ENCODE results near the gene PDPK1.

Gene PDPK1

DNA sequence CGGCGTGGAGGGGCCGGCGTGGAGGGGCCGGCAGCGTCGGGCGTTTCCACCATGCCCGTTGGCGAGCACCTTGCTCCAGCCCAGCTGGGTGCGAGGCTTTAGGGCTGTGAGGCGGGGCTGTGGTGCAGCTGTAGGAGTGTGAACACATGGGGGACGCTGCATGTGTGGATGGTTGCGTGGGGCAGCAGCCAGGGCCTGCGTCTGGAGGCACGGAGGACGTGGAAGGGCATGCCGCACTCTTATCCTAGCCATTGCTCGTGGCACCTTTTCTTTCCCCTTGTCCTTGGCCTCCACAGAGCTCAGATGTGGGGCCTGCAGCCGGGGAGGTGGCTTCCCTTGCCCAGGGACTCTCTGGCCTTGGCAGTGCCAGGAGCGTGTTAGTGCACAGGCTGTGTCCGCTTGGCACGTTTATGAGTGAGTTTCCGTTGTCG is 47.8 kb downstream of the PDPK1 start:
- H2AFZ ChIP-seq (ENCODE audit: low read depth, low read length): no peak overlapping the region
- no peaks in the 10 kb centered on the region for H3K27me3 ChIP-seq (ENCODE audit: low read depth, low read length)
- no peak for TF ChIP-seq CTCF (IDR thresholded peaks at IDR 0.05; ENCODE audit: low read depth, low read length)
- TF ChIP-seq EZH2phosphoT487 (IDR thresholded peaks at IDR 0.05; ENCODE audit: low read depth): no peak
- no peaks in the 10 kb centered on the region for H3K9me3 ChIP-seq (ENCODE audit: insufficient read depth, low read length)
- H3K9ac ChIP-seq (ENCODE audit: low read length): no peak overlapping the region
- peaks cover 6% of the 10 kb centered on the region; the same call in 1 of the 2 replicates for H3K4me1 ChIP-seq (ENCODE audit: low read length)
- H3K4me2 ChIP-seq (ENCODE audit: low read length): no peak overlapping the region
- H4K20me1 ChIP-seq (ENCODE audit: insufficient read depth, low read length): no peaks in the 10 kb centered on the region
- no peaks in the 10 kb centered on the region for H3K79me2 ChIP-seq (ENCODE audit: low read length)
- H3K36me3 ChIP-seq (replicated peaks; ENCODE audit: low read depth, low read length): peaks cover 15% of the 10 kb centered on the region
- H3K4me3 ChIP-seq (ENCODE audit: low read length): no peak overlapping the region
- H3K27ac ChIP-seq (ENCODE audit: low read length): no peak overlapping the region

DNA sequence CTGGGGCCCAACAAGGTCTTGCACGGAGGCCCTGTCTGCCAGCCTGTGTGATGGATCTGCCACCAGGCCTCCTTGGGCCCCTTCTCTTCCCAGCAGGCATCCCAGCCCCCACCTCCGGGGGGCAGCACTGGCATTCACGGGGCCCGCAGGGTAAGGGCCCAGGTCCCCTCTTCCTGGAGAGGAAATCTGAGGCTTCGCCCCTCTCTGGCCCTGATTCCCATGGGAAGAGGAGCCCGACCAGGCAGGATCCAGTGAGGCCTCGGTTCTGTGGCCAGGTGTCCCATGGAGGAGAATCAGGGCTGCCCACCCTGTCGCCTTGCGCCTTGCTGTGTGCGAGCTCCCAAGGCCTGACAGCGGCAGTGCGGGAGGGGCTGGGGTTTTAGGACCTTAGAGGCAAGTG is 48.4 kb downstream of the PDPK1 start:
- Histone ChIP-seq H2AFZ (ENCODE audit: low read depth, low read length) (no peak overlapping the region), H3K27ac (ENCODE audit: low read length) (no peak overlapping the region), H3K4me1 (ENCODE audit: low read length) (peaks cover 6% of the 10 kb centered on the region; the same call in 1 of the 2 replicates), H3K4me2 (ENCODE audit: low read length) (no peak overlapping the region), H3K4me3 (ENCODE audit: low read length) (no peak overlapping the region), H3K9ac (ENCODE audit: low read length) (no peak overlapping the region), H3K79me2 (ENCODE audit: low read length) (no peaks in the 10 kb centered on the region), H3K36me3 (replicated peaks; ENCODE audit: low read depth, low read length) (peaks cover 15% of the 10 kb centered on the region), H4K20me1 (ENCODE audit: insufficient read depth, low read length) (no peaks in the 10 kb centered on the region), H3K27me3 (ENCODE audit: low read depth, low read length) (no peaks in the 10 kb centered on the region), H3K9me3 (ENCODE audit: insufficient read depth, low read length) (no peaks in the 10 kb centered on the region)
- TF ChIP-seq EZH2phosphoT487 (IDR thresholded peaks at IDR 0.05; ENCODE audit: low read depth) (no peak), CTCF (IDR thresholded peaks at IDR 0.05; ENCODE audit: low read depth, low read length) (no peak)

- Histone ChIP-seq H3K4me3 (ENCODE audit: low read length) (no peak overlapping the region), H3K4me2 (ENCODE audit: low read length) (no peak overlapping the region), H3K9ac (ENCODE audit: low read length) (no peak overlapping the region), H3K79me2 (ENCODE audit: low read length) (no peaks in the 10 kb centered on the region), H3K36me3 (replicated peaks; ENCODE audit: low read depth, low read length) (peaks cover 15% of the 10 kb centered on the region), H2AFZ (ENCODE audit: low read depth, low read length) (no peak overlapping the region), H3K27me3 (ENCODE audit: low read depth, low read length) (no peaks in the 10 kb centered on the region), H3K4me1 (ENCODE audit: low read length) (peaks cover 6% of the 10 kb centered on the region; the same call in 1 of the 2 replicates), H3K9me3 (ENCODE audit: insufficient read depth, low read length) (no peaks in the 10 kb centered on the region), H4K20me1 (ENCODE audit: insufficient read depth, low read length) (no peaks in the 10 kb centered on the region), H3K27ac (ENCODE audit: low read length) (no peak overlapping the region)
- TF ChIP-seq EZH2phosphoT487 (IDR thresholded peaks at IDR 0.05; ENCODE audit: low read depth): no peak
- TF ChIP-seq CTCF (IDR thresholded peaks at IDR 0.05; ENCODE audit: low read depth, low read length): no peak
Measured at GRCh38 chr16:2586901-2587480, 49.2 kb downstream of the PDPK1 start.

- TF ChIP-seq EZH2phosphoT487 (IDR thresholded peaks at IDR 0.05; ENCODE audit: low read depth) (no peak), CTCF (IDR thresholded peaks at IDR 0.05; ENCODE audit: low read depth, low read length) (no peak)
- no peak overlapping the region for H3K4me2 ChIP-seq (ENCODE audit: low read length)
- H2AFZ ChIP-seq (ENCODE audit: low read depth, low read length): no peak overlapping the region
- H3K36me3 ChIP-seq (replicated peaks; ENCODE audit: low read depth, low read length): peaks cover 15% of the 10 kb centered on the region
- H3K27me3 ChIP-seq (ENCODE audit: low read depth, low read length): no peaks in the 10 kb centered on the region
- H4K20me1 ChIP-seq (ENCODE audit: insufficient read depth, low read length): no peaks in the 10 kb centered on the region
- no peak overlapping the region for H3K4me3 ChIP-seq (ENCODE audit: low read length)
- H3K9ac ChIP-seq (ENCODE audit: low read length): no peak overlapping the region
- H3K27ac ChIP-seq (ENCODE audit: low read length): no peak overlapping the region
- H3K4me1 ChIP-seq (ENCODE audit: low read length): peaks cover 6% of the 10 kb centered on the region; the same call in 1 of the 2 replicates
- no peaks in the 10 kb centered on the region for H3K9me3 ChIP-seq (ENCODE audit: insufficient read depth, low read length)
- peaks cover 4% of the 10 kb centered on the region; the same call in 1 of the 2 replicates for H3K79me2 ChIP-seq (ENCODE audit: low read length)
Measured at GRCh38 chr16:2587891-2588565, 50.2 kb downstream of the PDPK1 start.

All from OCI-LY3 (cell line).